Spleen (tissue), 7 donors: ENCODE measurements around the gene TFPT.

Experiments
- CTCF ChIP-seq, 11 experiments: fragments of 200-600 bp in 7 of 11; fragments of 450-650 bp in 4 of 11; sonication (generic) in 4 of 11; IDR thresholded peaks in 8 of 11; conservative IDR thresholded peaks in 3 of 11; 1 replicate in 7 of 11; 2 replicates in 4 of 11; pipeline versions ENCODE4 v1.4.0 to v1.8.0; 2016 to 2021; ENCODE audit warnings: antibody characterized with exemption in 11 of 11, inconsistent platforms in 4 of 11, mild to moderate bottlenecking in 1 of 11
- POLR2A ChIP-seq, 3 donors: fragments of 450-650 bp; IDR thresholded peaks; one replicate each; pipeline ENCODE4 v1.5.1; 2017; ENCODE audit warnings: antibody characterized with exemption in 3 of 3, mild to moderate bottlenecking in 1 of 3
- donor health status: DM: no; HTN: no; CAD: no; lungs with moderate emphysema.
- donor health status: DM: no; HTN: no; CAD: no.
- donor health status: DM: no; HTN: no; CAD: no.

GRCh38 chr19:54128796-54129616 lies 13.5 kb upstream of the TFPT start:
- TF ChIP-seq CTCF (IDR thresholded peaks at IDR 0.05 in 8 of 11, conservative IDR thresholded peaks at IDR 0.05 in 3 of 11) (no peak), POLR2A (IDR thresholded peaks at IDR 0.05) (no peak)
